Epidermal melanocyte (primary cell): ENCODE measurements around the gene TRAP1.

Experiments used
- DNase-seq: peaks from one replicate; pipeline ENCODE4 v3.0.0; 2011; ENCODE audit warnings: low spot score; ENCODE audit not compliant: insufficient read length

The TRAP1 gene

GRCh38 chr16:3717235-3718018 is at the start of gene TRAP1:
TSS of gene TRAP1 (minus strand) at chr16:3717524. CDS start at chr16:3717508, 16 bp downstream.
- DNase-seq, result peak; percentile 86

DNA sequence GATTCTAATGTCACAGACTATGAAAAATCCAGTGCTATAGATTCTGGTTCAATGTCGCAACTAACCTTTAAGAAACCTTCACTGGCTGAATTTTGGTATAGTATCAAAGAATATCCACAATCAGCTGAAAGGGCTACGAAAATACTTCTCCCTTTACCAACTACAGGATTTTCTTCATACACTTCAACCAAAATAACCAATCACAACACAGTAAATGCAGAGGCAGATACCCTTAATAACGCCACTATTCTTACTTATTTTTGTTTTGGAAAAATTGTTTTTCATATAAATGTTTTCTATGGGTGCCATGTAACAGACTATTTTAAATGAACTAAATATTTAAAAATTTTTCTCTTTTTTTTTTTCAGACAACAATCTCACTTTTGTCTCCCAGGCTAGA is 48.9 kb upstream of the TRAP1 start:
- no peak for DNase-seq

GRCh38 chr16:3764409-3764808 is 47.1 kb upstream of the TRAP1 start:
- DNase-seq, result no peak

DNA sequence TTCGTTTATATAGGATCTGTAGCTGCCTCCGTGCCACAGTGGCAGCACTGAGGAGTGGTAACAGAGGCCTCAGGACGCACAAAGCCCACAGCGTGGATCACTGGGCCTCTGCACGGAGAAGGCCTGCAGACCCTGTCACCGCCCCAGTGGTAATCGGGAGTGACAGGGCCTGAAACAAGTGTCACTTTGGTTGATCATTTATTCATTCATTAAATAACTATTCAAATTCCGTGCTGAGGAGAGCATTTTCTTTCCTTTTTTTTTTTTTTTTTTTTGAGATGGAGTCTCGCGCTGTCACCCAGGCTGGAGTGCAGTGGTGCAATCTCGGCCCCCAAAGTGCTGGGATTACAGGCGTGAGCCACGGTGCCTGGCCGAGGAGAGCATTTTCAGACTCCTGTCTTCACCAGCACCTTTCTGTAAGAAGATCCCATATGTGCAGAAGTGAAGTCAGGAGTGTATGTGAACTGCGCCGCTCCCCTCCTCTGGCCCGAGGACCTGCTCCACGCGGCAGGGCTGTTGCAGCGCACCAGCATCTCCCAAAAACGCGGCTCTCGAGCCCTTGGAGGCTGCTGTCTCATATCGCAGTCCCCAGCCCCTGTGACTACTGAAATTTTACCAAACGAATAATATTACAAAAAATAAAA is 44.9 kb upstream of the TRAP1 start:
- no peak for DNase-seq

DNA sequence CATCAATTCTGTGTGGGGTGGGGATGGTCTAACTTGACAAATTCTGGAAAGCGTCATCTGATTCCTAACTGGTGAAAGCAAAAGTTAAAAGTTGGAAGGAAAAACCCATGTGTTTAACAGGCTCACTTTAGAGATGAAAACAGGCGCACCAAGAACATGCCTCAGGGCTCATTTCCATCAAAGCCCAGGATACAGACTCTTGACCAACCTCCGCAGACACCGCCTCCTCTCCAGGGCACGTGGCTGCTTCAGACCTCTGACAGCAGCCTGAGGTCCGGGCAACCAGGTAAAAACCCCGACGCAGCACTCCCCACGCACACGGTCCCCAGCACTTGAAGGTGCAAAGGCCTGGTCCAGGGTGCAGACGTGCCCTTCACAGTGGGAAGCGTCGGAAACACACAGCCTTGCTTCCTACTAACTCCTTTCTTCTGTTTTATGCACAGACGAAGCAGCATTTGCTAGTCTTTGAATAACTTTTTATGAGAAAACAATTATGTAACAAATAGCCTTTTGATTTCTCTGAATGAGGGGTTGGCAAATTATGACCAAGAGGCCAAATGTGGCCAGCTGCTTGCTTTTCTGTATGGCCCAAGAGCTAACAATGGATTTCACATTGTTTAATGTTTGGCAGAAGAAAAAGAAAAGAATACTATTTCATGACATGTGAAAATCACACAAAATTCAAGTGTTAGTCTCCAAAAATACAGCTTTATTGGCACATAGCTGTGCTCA is 44.2 kb upstream of the TRAP1 start:
- no peak for DNase-seq

DNA sequence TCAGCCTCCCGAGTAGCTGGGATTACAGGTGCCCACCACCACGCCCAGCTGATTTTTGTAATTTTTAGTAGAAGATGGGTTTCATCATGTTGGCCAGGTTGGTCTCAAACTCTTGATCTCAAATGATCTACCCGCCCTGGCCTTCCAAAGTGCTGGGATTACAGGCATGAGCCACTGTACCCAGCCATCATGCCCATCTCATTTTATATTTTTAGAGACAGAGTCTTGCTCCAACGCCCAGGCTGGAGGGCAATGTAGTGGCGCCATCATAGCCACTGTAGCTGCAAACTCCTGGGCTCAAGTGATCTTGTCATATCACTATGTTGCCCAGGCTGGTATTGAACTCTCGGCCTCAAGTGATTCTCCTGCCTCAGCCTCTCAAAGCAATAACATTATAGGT is 43.2 kb upstream of the TRAP1 start:
- DNase-seq, result no peak

DNA sequence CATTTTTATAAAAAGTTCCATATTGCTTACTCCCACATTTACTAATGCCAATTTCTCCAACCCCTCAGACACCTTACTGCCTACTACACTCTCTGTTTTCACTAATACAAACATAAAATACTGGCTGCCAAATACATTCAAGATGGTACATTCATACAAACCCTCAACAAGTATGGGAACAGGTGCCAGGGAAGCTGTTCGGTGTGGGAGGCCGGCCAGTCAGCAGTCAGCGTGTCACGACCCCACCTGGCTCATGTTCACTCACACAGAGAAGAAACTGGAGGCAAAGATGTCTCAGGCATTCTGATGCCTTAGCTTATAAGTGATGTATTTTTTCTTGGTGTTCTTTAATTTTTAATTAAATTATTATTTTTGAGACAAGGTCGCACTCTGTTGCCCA is 42.4 kb upstream of the TRAP1 start:
- DNase-seq, result no peak

DNA sequence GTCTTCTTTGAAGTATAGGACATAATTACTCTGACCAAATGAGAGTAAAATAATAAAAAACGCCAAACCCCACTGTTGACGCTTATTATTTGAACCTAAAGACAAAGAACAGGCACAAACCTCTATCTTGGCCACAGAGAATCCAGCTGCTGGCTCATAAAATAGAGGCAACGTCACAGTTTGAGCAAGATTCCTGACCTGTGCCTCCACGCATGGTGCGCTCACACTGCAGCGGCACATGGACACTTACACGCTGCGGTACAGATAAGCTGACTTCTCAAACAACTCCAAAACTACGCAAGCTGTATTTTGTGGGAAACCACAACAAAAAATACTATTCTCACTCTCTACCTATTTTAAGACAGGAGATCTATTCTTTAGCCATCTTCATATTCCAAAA is 38.8 kb upstream of the TRAP1 start:
- no peak for DNase-seq

DNA sequence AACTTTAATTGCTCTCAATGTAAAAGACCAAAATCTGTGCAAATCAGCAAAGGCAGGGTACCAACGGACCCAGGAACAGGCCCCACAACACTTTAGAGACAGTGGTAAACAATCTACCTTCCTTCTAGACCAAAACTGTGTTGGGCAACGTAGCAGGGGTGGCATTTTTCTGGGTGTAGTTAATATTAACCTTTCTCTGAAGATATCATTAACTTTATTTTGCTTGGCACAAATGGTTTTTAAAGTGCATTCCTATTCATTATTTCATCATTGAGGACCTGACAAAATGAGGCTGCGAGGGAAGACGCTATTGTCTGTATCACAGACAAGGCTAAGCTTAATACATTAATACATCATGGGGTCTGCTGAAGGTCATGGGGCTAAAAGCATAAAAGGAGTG is 37.9 kb upstream of the TRAP1 start:
- DNase-seq, result no peak

DNA sequence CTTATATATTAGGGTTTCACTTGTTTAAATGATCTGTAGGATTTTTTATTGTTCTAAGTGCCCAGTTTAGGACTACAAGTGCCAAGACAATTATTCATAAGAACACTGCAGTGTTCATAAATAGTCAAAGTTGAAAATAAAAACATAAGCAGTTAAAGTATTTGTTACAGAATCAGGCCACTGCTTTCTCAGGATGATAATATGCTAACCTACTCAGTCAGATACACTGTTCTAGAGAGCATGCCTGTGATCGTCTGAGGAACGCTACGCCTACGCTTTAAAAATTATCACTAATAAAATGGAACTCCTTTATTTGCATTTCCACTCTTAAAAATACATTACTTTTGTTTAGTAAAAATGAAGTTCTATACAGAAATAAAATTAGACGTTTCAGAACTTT is 37.4 kb upstream of the TRAP1 start:
- DNase-seq, result no peak

- DNase-seq, result no peak
These were observed 36.9 kb upstream of the TRAP1 start for GRCh38 chr16:3754081-3754703.

GRCh38 chr16:3752984-3753383 is 35.7 kb upstream of the TRAP1 start:
- no peak for DNase-seq

DNA sequence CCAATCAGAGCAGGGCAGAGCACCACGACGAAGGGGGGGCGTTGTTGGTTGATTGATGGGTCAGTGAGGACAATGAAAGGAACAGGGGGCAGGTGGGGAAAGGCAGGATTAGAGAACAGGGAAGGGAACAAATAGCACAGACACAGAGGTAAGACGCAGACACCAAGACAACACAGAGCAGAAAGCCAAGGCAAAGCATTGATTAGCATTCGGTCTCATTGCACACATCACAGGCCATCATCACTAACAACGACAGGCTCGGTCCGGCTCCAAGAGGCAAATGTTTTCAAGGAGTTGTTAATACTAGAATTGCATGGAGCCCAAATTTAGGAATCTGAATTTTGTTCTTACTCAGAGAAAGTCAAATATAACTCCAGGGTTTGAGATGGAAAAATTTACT is 34.6 kb upstream of the TRAP1 start:
- no peak for DNase-seq

- DNase-seq, result no peak
These were observed 31.0 kb upstream of the TRAP1 start for GRCh38 chr16:3748307-3748706.

GRCh38 chr16:3745751-3746355 is 28.5 kb upstream of the TRAP1 start:
- DNase-seq, result no peak

DNA sequence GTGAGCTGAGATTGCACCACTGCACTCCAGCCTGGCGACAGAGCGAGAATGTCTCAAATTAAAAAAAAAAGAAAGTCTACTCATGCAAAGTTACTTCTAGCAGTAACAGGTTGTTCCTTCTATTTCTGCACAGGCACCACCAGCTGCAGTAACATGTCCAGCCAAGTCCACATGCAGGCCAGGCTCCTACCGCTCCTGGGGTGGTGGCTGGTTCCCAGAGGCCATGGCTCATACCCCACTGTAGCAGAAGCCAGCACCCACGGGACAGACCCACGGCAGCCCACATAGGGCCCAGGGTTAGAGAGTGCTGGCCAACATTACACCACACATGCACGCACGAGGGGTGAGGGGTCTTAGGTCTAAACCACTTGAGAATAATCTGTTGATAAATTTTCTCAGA is 26.7 kb upstream of the TRAP1 start:
- no peak for DNase-seq

- no peak for DNase-seq
These were observed 23.6 kb upstream of the TRAP1 start for GRCh38 chr16:3740934-3741333.

GRCh38 chr16:3740186-3740585 is 22.9 kb upstream of the TRAP1 start:
- no peak for DNase-seq

GRCh38 chr16:3739636-3740035 is 22.3 kb upstream of the TRAP1 start:
- DNase-seq, result no peak

DNA sequence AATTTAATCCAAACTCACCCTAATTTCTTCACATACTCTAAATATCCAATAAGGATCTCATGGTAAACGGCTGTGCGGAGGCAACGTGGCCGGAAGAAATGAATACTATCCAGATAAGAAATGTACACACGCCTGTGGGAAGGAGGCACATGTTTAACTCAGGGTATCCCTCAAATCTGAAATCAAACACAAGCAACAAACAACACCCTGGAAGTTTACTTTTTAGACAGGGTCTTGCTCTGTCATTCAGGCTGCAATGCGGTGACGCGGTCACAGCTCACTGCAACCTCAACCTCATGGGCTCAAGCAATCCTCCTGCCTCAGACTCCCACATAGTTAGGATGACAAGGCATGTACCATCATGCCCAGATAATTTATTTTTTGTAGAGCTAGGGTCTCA is 21.2 kb upstream of the TRAP1 start:
- no peak for DNase-seq

DNA sequence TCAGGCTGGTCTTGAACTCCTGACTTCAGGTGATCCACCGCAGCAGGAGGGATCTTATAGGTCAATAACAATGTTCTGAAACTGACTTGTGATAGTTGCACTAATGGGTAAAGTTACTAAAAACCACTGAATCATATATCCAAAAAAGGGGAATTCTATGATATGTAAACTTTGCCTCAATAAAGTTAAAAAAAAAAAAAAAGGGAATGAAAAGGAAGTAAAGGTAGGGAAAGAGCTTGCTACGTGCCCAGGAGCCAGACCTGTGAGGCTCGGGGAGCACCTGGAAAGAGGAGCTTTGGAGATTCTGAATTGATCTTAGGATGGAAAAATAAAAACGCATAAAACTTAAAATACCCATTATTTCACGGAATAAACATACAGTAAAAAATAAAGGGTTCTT is 20.8 kb upstream of the TRAP1 start:
- DNase-seq, result no peak

DNA sequence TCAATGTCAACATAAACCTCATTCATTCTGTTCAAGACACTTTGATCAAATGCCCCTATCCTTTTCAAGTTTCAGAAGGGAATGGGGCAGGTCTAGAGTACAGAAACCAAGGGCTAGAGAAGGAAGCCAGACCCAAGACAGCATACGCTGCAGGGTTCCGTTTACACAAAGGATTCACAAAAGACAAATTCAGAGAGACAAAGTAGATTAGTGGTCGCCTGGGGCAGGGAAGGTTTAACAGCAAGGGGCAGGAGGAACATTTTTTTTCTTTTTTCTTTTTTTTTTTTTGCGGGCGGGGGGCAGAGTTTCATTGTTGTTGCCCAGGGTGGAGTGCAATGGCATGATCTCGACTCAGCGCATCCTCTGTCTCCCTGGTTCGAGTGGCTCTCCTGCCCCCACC is 19.9 kb upstream of the TRAP1 start:
- DNase-seq, result no peak
